Hematopoietic multipotent progenitor cell treated with erythropoietin and hydrocortisone succinate and interleukin-3 and kit ligand, for 4 days (in vitro differentiated cells): ENCODE measurements around the gene JAKMIP3.

Experiments used
- DNase-seq: peaks from one replicate; pipeline ENCODE4 v3.0.0-alpha.2; 2015

Gene JAKMIP3

GRCh38 chr10:132044803-132045202, 20.9 kb upstream of the JAKMIP3 start:
- DNase-seq: no peak

- DNase-seq: no peak
Measured at GRCh38 chr10:132045324-132045723, 20.4 kb upstream of the JAKMIP3 start.

- no peak for DNase-seq
Measured at GRCh38 chr10:132047575-132048293, 18.0 kb upstream of the JAKMIP3 start.

- DNase-seq: no peak
Measured at GRCh38 chr10:132048294-132048667, 17.5 kb upstream of the JAKMIP3 start.

GRCh38 chr10:132050191-132050590, 15.6 kb upstream of the JAKMIP3 start:
- no peak for DNase-seq

- no peak for DNase-seq
Measured at GRCh38 chr10:132052124-132052523, 13.6 kb upstream of the JAKMIP3 start.

- DNase-seq: peak; percentile 36
Measured at GRCh38 chr10:132054564-132054963, 11.2 kb upstream of the JAKMIP3 start.

- DNase-seq: no peak
Measured at GRCh38 chr10:132055616-132056015, 10.1 kb upstream of the JAKMIP3 start.

GRCh38 chr10:132056663-132057062, 9.1 kb upstream of the JAKMIP3 start:
- no peak for DNase-seq

GRCh38 chr10:132057191-132057681, 8.5 kb upstream of the JAKMIP3 start:
- no peak for DNase-seq

- DNase-seq: no peak
Measured at GRCh38 chr10:132058111-132058745, 7.5 kb upstream of the JAKMIP3 start.

GRCh38 chr10:132058793-132059759, 6.7 kb upstream of the JAKMIP3 start:
- DNase-seq: no peak

- no peak for DNase-seq
Measured at GRCh38 chr10:132059760-132060508, 5.8 kb upstream of the JAKMIP3 start.

GRCh38 chr10:132061030-132061429, 4.7 kb upstream of the JAKMIP3 start:
- no peak for DNase-seq

GRCh38 chr10:132061465-132061864, 4.3 kb upstream of the JAKMIP3 start:
- no peak for DNase-seq

- DNase-seq: no peak
Measured at GRCh38 chr10:132062116-132062515, 3.6 kb upstream of the JAKMIP3 start.

GRCh38 chr10:132062641-132063390, 2.9 kb upstream of the JAKMIP3 start:
- no peak for DNase-seq

- no peak for DNase-seq
Measured at GRCh38 chr10:132063432-132063831, 2.3 kb upstream of the JAKMIP3 start.

GRCh38 chr10:132064082-132064755, 1.5 kb upstream of the JAKMIP3 start:
- DNase-seq: no peak

- DNase-seq: no peak
Measured at GRCh38 chr10:132064771-132065437, 842 bp upstream of the JAKMIP3 start.

GRCh38 chr10:132066186-132066585, 440 bp downstream of the JAKMIP3 start:
- DNase-seq: no peak
